NAMALWA (cell line): ENCODE measurements around the gene MAN1C1.
"Not testable (repeated sequence)": the region's sequence is repeated elsewhere in the genome, so short reads cannot be mapped to it uniquely, and the experiment has no call there.

Experiments used
- DNase-seq: peaks from one replicate; pipeline ENCODE4 v3.0.0-alpha.2; 2015; ENCODE audit warnings: low spot score

The MAN1C1 gene

GRCh38 chr1:25657883-25658760 lies 41.5 kb downstream of the MAN1C1 start:
- DNase-seq = no peak

GRCh38 chr1:25658791-25659431 lies 42.3 kb downstream of the MAN1C1 start:
- no peak for DNase-seq

- no peak for DNase-seq
These were observed 44.6 kb downstream of the MAN1C1 start for GRCh38 chr1:25661043-25661815.

GRCh38 chr1:25662061-25662460 lies 45.5 kb downstream of the MAN1C1 start:
- no peak for DNase-seq

GRCh38 chr1:25662959-25663358 lies 46.4 kb downstream of the MAN1C1 start:
- DNase-seq = not testable (repeated sequence)

- DNase-seq = no peak
These were observed 48.0 kb downstream of the MAN1C1 start for GRCh38 chr1:25664357-25665199.

GRCh38 chr1:25666460-25666859 lies 49.9 kb downstream of the MAN1C1 start:
- no peak for DNase-seq

GRCh38 chr1:25668931-25669573 lies 52.5 kb downstream of the MAN1C1 start:
- no peak for DNase-seq

GRCh38 chr1:25669781-25670567 lies 53.4 kb downstream of the MAN1C1 start:
- DNase-seq = no peak

- DNase-seq = no peak
These were observed 55.3 kb downstream of the MAN1C1 start for GRCh38 chr1:25671929-25672328.

GRCh38 chr1:25672763-25673409 lies 56.3 kb downstream of the MAN1C1 start:
- DNase-seq = no peak

GRCh38 chr1:25673456-25673855 lies 56.9 kb downstream of the MAN1C1 start:
- no peak for DNase-seq

- no peak for DNase-seq
These were observed 57.6 kb downstream of the MAN1C1 start for GRCh38 chr1:25673962-25674806.

GRCh38 chr1:25674807-25675084 lies 58.2 kb downstream of the MAN1C1 start:
- no peak for DNase-seq

- no peak for DNase-seq
These were observed 59.3 kb downstream of the MAN1C1 start for GRCh38 chr1:25675729-25676476.

GRCh38 chr1:25676488-25676887 lies 59.9 kb downstream of the MAN1C1 start:
- DNase-seq = no peak

- no peak for DNase-seq
These were observed 60.7 kb downstream of the MAN1C1 start for GRCh38 chr1:25677193-25677773.

GRCh38 chr1:25679171-25679570 lies 62.6 kb downstream of the MAN1C1 start:
- no peak for DNase-seq
